Transverse colon (tissue), 4 donors: ENCODE results near the gene FHAD1. TPM values are rescaled to one million over a fixed set of nuclear protein-coding genes. Genes with fewer than 3 reads are reported as not detected.

Experiments used
- DNase-seq: peaks from one replicate; pipeline ENCODE4 v3.0.0-alpha.2; 2019
- H3K27ac ChIP-seq, 4 donors: fragments of 200-600 bp; sonication (generic); 2 replicates each; pipeline ENCODE4 v1.5.1; 2016 to 2018; ENCODE audit warnings: inconsistent platforms in 4 of 4
- H3K27me3 ChIP-seq: fragments of 200-600 bp; sonication (generic); 2 replicates; pipeline ENCODE4 v1.5.1; 2017; ENCODE audit warnings: inconsistent platforms
- H3K36me3 ChIP-seq, 4 donors: fragments of 200-600 bp; sonication (generic); 2 replicates each; pipeline ENCODE4 v1.5.1; 2017 to 2019; ENCODE audit warnings: inconsistent platforms in 4 of 4
- H3K4me1 ChIP-seq, 4 donors: fragments of 200-600 bp; sonication (generic); 2 replicates each; pipeline ENCODE4 v1.5.1; 2017 to 2020; ENCODE audit warnings: inconsistent platforms in 4 of 4
- H3K4me3 ChIP-seq, 4 donors: fragments of 200-600 bp; sonication (generic); 1 replicate in 1 of 4; 2 replicates in 3 of 4; pipeline versions ENCODE4 v1.5.1 to v1.6.1; 2017 to 2019; ENCODE audit warnings: inconsistent platforms in 4 of 4
- H3K9me3 ChIP-seq, 2 donors: fragments of 200-600 bp; sonication (generic); 2 replicates each; pipeline ENCODE4 v1.5.1; 2017 to 2019; ENCODE audit warnings: inconsistent platforms in 2 of 2
- EP300 ChIP-seq: sonication (generic); formaldehyde crosslinking; IDR thresholded peaks from one replicate; pipeline ENCODE4 v1.6.1; 2017; ENCODE audit warnings: antibody characterized with exemption, low read depth
- POLR2A ChIP-seq: fragments of 450-650 bp; IDR thresholded peaks from one replicate; pipeline ENCODE4 v1.6.1; 2016; ENCODE audit warnings: antibody characterized with exemption, mild to moderate bottlenecking, moderate library complexity
- POLR2AphosphoS5 ChIP-seq, 3 donors: sonication (generic); formaldehyde crosslinking; IDR thresholded peaks; one replicate each; pipeline ENCODE4 v1.6.1; 2016; ENCODE audit warnings: antibody characterized with exemption in 3 of 3
- WGBS, 2 donors: methylation state at CpG; one replicate each; pipeline ENCODE4 v1.1.5; 2018; ENCODE audit warnings: low coverage in 1 of 2; 5-methylcytosine and 5-hydroxymethylcytosine counted together
- in situ Hi-C, 4 donors: fragments of 200-750 bp; cut with MboI; loops; one replicate each; pipeline versions ENCODE4 v1.15.0 to v1.15.1; 2017; ENCODE audit warnings: low sequenced_read_pairs in 3 of 4, low pct_ligation_motif_present in 1 of 4, low pct_unique_long_range_greater_than_20kb in 1 of 4
- intact Hi-C: fragments of 100-400 bp; cut with DNase I; formaldehyde crosslinking; loops from one replicate; pipeline ENCODE4 v1.15.1; 2023; ENCODE audit warnings: low total_unique reads
- total RNA-seq, 4 donors: library from RNA; depleted of rRNA; stranded (reverse); fragments of >200 nt; gene quantifications; one replicate each; pipeline ENCODE4 v1.1.0, GENCODE V29; 2016
- TF ChIP-seq, protein P1 (sequence below), 5 experiments: fragments of 200-600 bp in 3 of 5; fragments of 450-650 bp in 2 of 5; sonication (generic) in 3 of 5; IDR thresholded peaks; 1 replicate in 2 of 5; 2 replicates in 3 of 5; pipeline ENCODE4 v1.5.1; 2016 to 2017; ENCODE audit warnings: antibody characterized with exemption in 5 of 5, inconsistent platforms in 3 of 5, mild to moderate bottlenecking in 2 of 5, moderate library complexity in 1 of 5

FHAD1 gene
- total RNA-seq, 4 donors from 2014 or later = 0.75 to 0.82 TPM; not detected in 2

DNA sequence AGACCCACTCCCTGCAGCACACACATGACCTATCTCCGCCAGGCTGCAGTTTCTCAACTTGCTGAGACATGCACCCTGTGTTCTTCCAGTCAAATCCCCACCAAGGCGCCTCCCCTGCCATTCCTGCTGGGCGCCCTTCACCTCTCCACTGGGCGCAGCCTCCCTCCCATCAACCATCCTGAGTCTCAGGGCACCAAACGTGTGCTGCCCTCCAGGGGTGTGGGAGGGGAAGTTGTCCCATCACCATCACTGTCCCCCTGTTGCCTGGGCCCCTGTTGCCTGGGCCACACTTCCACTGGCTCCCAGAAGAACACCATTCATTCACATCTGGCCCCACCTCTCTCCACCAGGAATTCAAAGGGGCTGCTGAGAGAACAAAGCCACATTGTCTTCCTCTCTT lies 117.7 kb downstream of the FHAD1 start:
- H3K4me1 ChIP-seq = peaks cover 0 to 6% (median 3%) of the 10 kb centered on the region in 4 donors
- intact Hi-C loops = no loop called here
- DNase-seq = no peak
- H3K4me3 ChIP-seq = no peak overlapping the region
- H3K27me3 ChIP-seq = no peaks in the 10 kb centered on the region
- H3K27ac ChIP-seq = no peak overlapping the region
- no peak for TF ChIP-seq EP300
- TF ChIP-seq POLR2AphosphoS5 (IDR thresholded peaks at IDR 0.05) = no peak
- no peak for TF ChIP-seq POLR2A
- TF ChIP-seq, protein P1, sequence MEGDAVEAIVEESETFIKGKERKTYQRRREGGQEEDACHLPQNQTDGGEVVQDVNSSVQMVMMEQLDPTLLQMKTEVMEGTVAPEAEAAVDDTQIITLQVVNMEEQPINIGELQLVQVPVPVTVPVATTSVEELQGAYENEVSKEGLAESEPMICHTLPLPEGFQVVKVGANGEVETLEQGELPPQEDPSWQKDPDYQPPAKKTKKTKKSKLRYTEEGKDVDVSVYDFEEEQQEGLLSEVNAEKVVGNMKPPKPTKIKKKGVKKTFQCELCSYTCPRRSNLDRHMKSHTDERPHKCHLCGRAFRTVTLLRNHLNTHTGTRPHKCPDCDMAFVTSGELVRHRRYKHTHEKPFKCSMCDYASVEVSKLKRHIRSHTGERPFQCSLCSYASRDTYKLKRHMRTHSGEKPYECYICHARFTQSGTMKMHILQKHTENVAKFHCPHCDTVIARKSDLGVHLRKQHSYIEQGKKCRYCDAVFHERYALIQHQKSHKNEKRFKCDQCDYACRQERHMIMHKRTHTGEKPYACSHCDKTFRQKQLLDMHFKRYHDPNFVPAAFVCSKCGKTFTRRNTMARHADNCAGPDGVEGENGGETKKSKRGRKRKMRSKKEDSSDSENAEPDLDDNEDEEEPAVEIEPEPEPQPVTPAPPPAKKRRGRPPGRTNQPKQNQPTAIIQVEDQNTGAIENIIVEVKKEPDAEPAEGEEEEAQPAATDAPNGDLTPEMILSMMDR (IDR thresholded peaks at IDR 0.05) = no peak
- 67 to 81% methylated on average over 1 to 5 of the region's 5 CpGs for WGBS, 2 donors
- in situ Hi-C loops = no loop called here
- H3K9me3 ChIP-seq = no peaks in the 10 kb centered on the region
- H3K36me3 ChIP-seq = no peaks in the 10 kb centered on the region

DNA sequence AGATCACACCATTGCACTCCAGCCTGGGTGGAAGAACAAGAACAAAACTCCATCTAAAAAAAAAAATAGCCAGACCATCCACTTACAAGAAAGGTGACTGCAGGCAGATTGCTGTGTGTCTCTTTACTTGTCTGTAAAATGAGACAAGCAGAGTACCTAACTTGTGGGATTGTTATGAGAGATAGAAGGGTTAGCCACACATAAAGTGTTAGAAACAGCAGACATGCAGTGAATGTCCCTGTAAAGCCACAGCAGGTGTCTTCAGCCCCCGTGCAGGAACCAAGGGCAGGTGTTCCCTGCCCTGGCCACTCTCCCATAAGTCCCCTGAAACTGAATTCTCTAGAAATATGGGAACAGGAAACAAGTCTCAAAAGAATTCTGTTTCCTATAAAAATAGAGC lies 121.9 kb downstream of the FHAD1 start:
- DNase-seq = no peak
- Histone ChIP-seq H3K27me3 (no peaks in the 10 kb centered on the region), H3K27ac (no peak overlapping the region), H3K9me3 (no peaks in the 10 kb centered on the region), H3K36me3 (no peaks in the 10 kb centered on the region), H3K4me1 (peaks cover 10 to 23% (median 17%) of the 10 kb centered on the region in 4 donors), H3K4me3 (no peak overlapping the region)
- WGBS, 2 donors = 60% methylated on average over 1 of the region's 1 CpG; no CpG with 5 or more reads in 1 of the 2 donors
- intact Hi-C loops (no loop called here), in situ Hi-C loops (no loop called here)
- TF ChIP-seq POLR2A = no peak

DNA sequence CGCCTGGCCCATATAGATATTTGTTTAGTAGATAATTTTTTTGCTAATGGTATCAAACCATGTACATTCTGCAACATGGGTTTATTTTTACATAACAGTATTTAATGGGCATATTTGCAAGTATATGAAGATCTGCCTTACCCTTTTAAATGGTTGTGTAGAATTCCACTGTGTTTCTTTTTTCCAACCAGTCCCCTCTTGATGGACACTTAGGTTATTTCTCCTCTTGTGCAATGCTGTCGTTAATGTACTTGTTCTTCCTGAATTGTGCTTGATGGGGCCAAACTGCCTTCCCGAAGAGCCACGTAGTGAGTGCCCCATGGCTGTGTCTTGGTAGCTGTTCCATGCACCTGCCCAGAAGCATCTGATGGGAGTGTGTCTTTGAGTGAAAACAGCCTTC lies 123.2 kb downstream of the FHAD1 start:
- Histone ChIP-seq H3K9me3 (no peaks in the 10 kb centered on the region), H3K27me3 (no peaks in the 10 kb centered on the region), H3K4me3 (no peak overlapping the region), H3K27ac (peak overlapping the region in 2 of 4 donors; percentile 46 to 58), H3K36me3 (no peaks in the 10 kb centered on the region), H3K4me1 (peaks cover 10 to 23% (median 17%) of the 10 kb centered on the region in 4 donors)
- DNase-seq = no peak
- in situ Hi-C loops = no loop called here
- intact Hi-C loops = no loop called here
- WGBS, 2 donors = 86 to 95% methylated on average over 2 to 4 of the region's 4 CpGs
- TF ChIP-seq EP300 (no peak), POLR2AphosphoS5 (IDR thresholded peaks at IDR 0.05) (no peak), POLR2A (no peak)
- TF ChIP-seq, protein P1 (IDR thresholded peaks at IDR 0.05) = no peak

DNA sequence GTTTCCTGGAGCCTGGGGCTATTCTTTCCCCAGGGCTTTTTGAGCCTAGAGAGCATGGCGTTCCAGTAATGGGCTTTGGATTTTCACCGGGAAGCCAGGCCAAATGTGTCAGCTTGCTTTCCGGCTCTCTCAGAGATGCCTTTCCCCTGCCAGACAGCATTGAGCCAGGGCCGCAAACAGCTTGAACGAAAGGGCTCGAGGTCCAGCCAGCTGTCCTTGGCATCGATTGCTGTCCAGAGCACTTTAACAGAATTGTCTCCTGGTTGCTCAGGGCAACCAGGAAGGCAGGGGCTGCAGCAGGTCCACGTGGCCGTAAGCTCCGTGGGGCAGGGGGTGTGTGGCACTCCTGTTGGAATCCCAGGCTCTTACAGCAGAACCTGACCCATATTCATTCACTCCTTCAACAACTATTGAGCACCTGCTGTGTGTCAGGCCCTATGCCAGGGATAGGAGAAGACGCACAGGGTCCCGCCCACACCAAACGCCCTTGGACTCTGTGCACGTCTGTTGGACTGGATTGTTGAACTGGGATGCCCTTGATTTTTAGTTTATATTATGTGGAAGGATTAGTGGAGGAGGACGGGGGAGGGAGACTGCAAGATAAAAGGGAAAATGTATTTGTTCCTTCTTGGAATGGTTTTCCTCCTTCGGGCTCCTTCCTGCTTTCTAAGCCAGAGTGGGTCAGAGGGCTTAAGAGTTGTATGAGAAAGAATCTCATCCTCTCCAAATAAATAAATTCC lies 123.9 kb downstream of the FHAD1 start:
- H3K4me1 ChIP-seq = peaks cover 10 to 23% (median 17%) of the 10 kb centered on the region in 4 donors
- no peaks in the 10 kb centered on the region for H3K27me3 ChIP-seq
- no peaks in the 10 kb centered on the region for H3K36me3 ChIP-seq
- H3K9me3 ChIP-seq = no peaks in the 10 kb centered on the region
- H3K4me3 ChIP-seq = no peak overlapping the region
- in situ Hi-C loops = no loop called here
- WGBS, 2 donors = 44% methylated on average over 15 of the region's 16 CpGs; no CpG with 5 or more reads in 1 of the 2 donors
- peak; percentile 36 for DNase-seq
- intact Hi-C loops = no loop called here
- peak overlapping the region; percentile 14 to 58 (median 42) for H3K27ac ChIP-seq
- TF ChIP-seq POLR2AphosphoS5 (IDR thresholded peaks at IDR 0.05) (peak in 1 of 3 donors; percentile 28), EP300 (no peak)

DNA sequence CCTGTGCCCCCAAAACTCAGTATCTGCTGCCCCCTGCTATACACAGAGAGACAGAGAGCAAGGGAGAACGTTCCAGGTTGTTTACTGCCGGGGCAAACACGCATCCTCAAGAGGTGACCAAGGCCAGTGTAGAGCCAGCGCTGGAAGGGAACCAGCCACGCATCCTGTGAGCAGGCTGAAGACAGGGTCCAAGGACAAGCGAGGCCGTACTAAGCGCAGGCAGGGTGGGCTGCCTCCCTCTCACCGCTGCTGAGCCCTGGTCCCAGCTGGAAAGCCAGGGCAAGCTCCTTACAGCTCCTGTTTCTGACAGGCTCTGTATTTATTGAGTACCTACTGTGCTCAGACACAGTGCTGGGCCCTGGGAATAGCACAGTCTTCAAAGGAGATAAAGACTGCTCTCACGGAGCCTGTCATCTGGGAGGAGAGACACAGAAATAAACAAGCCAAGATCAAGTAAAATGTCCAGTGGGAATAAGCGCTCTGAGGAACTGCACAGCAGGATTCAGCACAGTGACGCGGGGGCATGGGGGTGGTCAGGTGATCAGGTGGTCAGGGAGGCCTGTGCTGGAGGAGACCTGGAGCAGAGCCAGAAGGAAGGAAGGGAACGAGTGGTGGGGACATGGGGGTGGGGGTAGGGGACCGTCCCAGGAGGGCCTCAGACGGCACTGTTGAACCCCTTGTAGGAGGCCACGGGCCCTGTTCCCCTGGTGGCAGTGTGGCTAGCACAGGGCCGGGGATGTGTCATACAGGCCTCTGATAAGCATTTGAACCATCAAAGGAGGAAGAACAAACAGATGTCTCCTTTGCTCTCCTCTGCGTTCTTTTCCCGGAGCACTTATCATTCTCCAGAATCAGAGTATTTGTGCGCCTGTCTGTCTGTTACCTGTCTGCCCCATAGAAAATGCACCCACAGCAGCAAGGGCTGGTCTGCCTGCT lies 124.9 kb downstream of the FHAD1 start:
- in situ Hi-C loops = no loop called here
- intact Hi-C loops = no loop called here
- no peak for DNase-seq

More for the DNA sequence above, 124.9 kb downstream of the FHAD1 start:
- peak overlapping the region in 3 of 4 donors; percentile 34 to 58 (median 39) for H3K27ac ChIP-seq
- H3K4me3 ChIP-seq = no peak overlapping the region
- peaks cover 10 to 18% (median 14%) of the 10 kb centered on the region in 4 donors for H3K4me1 ChIP-seq
- TF ChIP-seq EP300 (no peak), POLR2A (no peak)
- no peaks in the 10 kb centered on the region for H3K36me3 ChIP-seq
- no peaks in the 10 kb centered on the region for H3K9me3 ChIP-seq
- WGBS, 2 donors = 63 to 74% methylated on average over 4 to 21 of the region's 21 CpGs
- H3K27me3 ChIP-seq = no peaks in the 10 kb centered on the region
